GM21576 (cell line): Measurements from ENCODE around the gene PTGES2.

Experiments used
- ATAC-seq: cut with Tn5 transposase; IDR thresholded peaks from one replicate; pipeline ENCODE4 v1.9.1; 2021; ENCODE audit warnings: mild to moderate bottlenecking, moderate library complexity; ENCODE audit not compliant: unreplicated experiment

The PTGES2 gene

GRCh38 chr9:128106181-128106939, 21.2 kb downstream of the PTGES2 start:
- ATAC-seq: no peak

GRCh38 chr9:128105538-128106175, 21.9 kb downstream of the PTGES2 start:
- no peak for ATAC-seq

GRCh38 chr9:128104171-128104618, 23.3 kb downstream of the PTGES2 start:
- ATAC-seq: no peak

- no peak for ATAC-seq
Measured at GRCh38 chr9:128103589-128103962, 24.0 kb downstream of the PTGES2 start.

GRCh38 chr9:128102861-128103588, 24.5 kb downstream of the PTGES2 start:
- no peak for ATAC-seq

- ATAC-seq: no peak
Measured at GRCh38 chr9:128102196-128102595, 25.3 kb downstream of the PTGES2 start.

GRCh38 chr9:128101690-128102089, 25.8 kb downstream of the PTGES2 start:
- ATAC-seq: no peak

- no peak for ATAC-seq
Measured at GRCh38 chr9:128101231-128101661, 26.3 kb downstream of the PTGES2 start.

GRCh38 chr9:128100581-128100980, 26.9 kb downstream of the PTGES2 start:
- ATAC-seq: no peak

- no peak for ATAC-seq
Measured at GRCh38 chr9:128099932-128100491, 27.5 kb downstream of the PTGES2 start.

GRCh38 chr9:128099231-128099931, 28.1 kb downstream of the PTGES2 start:
- ATAC-seq: no peak

- ATAC-seq: no peak
Measured at GRCh38 chr9:128098297-128099230, 29.0 kb downstream of the PTGES2 start.

GRCh38 chr9:128097543-128098296, 29.8 kb downstream of the PTGES2 start:
- ATAC-seq: no peak

- ATAC-seq: no peak
Measured at GRCh38 chr9:128096616-128097536, 30.7 kb downstream of the PTGES2 start.

GRCh38 chr9:128094950-128095544, 32.5 kb downstream of the PTGES2 start:
- ATAC-seq: no peak

GRCh38 chr9:128094166-128094949, 33.2 kb downstream of the PTGES2 start:
- peak; percentile 85 for ATAC-seq

GRCh38 chr9:128093011-128093410, 34.5 kb downstream of the PTGES2 start:
- ATAC-seq: no peak
